Fibroblast of upper back skin (primary cell): ENCODE data around the gene TPR.
"Not testable (repeated sequence)": the region's sequence is repeated elsewhere in the genome, so short reads cannot be mapped to it uniquely, and the experiment has no call there.

Experiments
- DNase-seq: peaks from one replicate; pipeline ENCODE4 v3.0.0-alpha.2; 2013

The TPR gene

GRCh38 chr1:186375152-186375928 lies at the start of gene TPR, which contains the start of gene ODR4:
Gene TPR (minus strand): TSS chr1:186375253. CDS start chr1:186375028, 225 bp downstream.
Gene ODR4 (plus strand): TSS chr1:186375838. CDS start chr1:186379786, 3,948 bp downstream.
- peak; percentile 99 for DNase-seq

GRCh38 chr1:186424539-186424938 lies 49.5 kb upstream of the TPR start:
- peak; percentile 14 for DNase-seq

- DNase-seq: no peak
These were observed 46.4 kb upstream of the TPR start for GRCh38 chr1:186421446-186421845.

GRCh38 chr1:186420923-186421322 lies 45.9 kb upstream of the TPR start:
- DNase-seq: no peak

GRCh38 chr1:186420311-186420710 lies 45.3 kb upstream of the TPR start:
- no peak for DNase-seq

GRCh38 chr1:186418503-186418902 lies 43.5 kb upstream of the TPR start:
- DNase-seq: no peak

- DNase-seq: peak; percentile 15
These were observed 38.3 kb upstream of the TPR start for GRCh38 chr1:186413319-186413718.

- DNase-seq: no peak
These were observed 34.0 kb upstream of the TPR start for GRCh38 chr1:186409091-186409490.

- peak; percentile 65 for DNase-seq
These were observed 29.5 kb upstream of the TPR start for GRCh38 chr1:186404454-186405051.

GRCh38 chr1:186403632-186404031 lies 28.6 kb upstream of the TPR start:
- DNase-seq: no peak

GRCh38 chr1:186401446-186401845 lies 26.4 kb upstream of the TPR start:
- peak; percentile 46 for DNase-seq

GRCh38 chr1:186392711-186393110 lies 17.7 kb upstream of the TPR start:
- DNase-seq: not testable (repeated sequence)

- DNase-seq: no peak
These were observed 16.8 kb upstream of the TPR start for GRCh38 chr1:186391841-186392240.

- DNase-seq: no peak
These were observed 15.9 kb upstream of the TPR start for GRCh38 chr1:186390925-186391324.

GRCh38 chr1:186386725-186387383 lies 11.8 kb upstream of the TPR start:
- no peak for DNase-seq

GRCh38 chr1:186375929-186376319 lies 871 bp upstream of the TPR start:
- no peak for DNase-seq

GRCh38 chr1:186374303-186375151 lies 526 bp downstream of the TPR start:
- DNase-seq: peak; percentile 2

- DNase-seq: not testable (repeated sequence)
These were observed 27.0 kb downstream of the TPR start for GRCh38 chr1:186347837-186348691.

GRCh38 chr1:186340772-186341171 lies 34.3 kb downstream of the TPR start:
- DNase-seq: no peak

- DNase-seq: no peak
These were observed 37.5 kb downstream of the TPR start for GRCh38 chr1:186337554-186337953.

GRCh38 chr1:186330758-186331157 lies 44.3 kb downstream of the TPR start:
- no peak for DNase-seq

GRCh38 chr1:186327331-186327730 lies 47.7 kb downstream of the TPR start:
- DNase-seq: no peak
